Measurements from ENCODE around the gene WDR35.

The WDR35 gene

DNA sequence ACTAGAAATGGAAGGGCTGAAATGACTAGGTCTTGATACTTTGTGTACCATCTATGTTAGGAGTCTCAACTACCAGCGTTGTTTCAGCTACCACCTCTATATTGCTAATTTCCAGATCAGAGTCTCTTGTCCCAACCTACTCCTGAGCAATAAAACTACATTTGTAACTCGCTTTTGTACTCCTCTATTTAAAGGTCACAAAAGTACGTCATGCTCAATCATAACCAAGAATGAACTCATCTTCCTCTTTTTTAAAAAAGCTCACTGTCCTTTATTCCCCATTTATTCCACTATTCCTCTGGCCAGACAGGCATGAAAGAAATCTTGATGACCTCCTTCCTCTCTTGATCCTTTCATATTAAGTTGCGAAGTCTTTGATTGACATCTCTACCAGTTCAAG is 33.8 kb upstream of the WDR35 start:
- Histone ChIP-seq H3K4me1 (ENCODE audit: control insufficient read depth, insufficient read depth, low read length, poor library complexity, severe bottlenecking) (peaks cover 3% of the 10 kb centered on the region), H3K27ac (ENCODE audit: low read depth, low read length, severe bottlenecking) (no peak overlapping the region), H3K9me3 (ENCODE audit: control insufficient read depth, low read length) (peaks cover 13% of the 10 kb centered on the region), H3K4me3 (ENCODE audit: extremely low read depth, insufficient read depth, low read length, poor library complexity, severe bottlenecking) (no peak overlapping the region), H3K36me3 (ENCODE audit: control insufficient read depth, insufficient read depth, low read length) (peaks cover 16% of the 10 kb centered on the region)
- WGBS, 2 experiments (ENCODE audit: insufficient coverage in 2 of 2), result 95 to 97% methylated on average over 3 to 4 of the region's 4 CpGs

- Histone ChIP-seq H3K36me3 (ENCODE audit: control insufficient read depth, insufficient read depth, low read length) (no peaks in the 10 kb centered on the region), H3K9me3 (ENCODE audit: control insufficient read depth, low read length) (peaks cover 13% of the 10 kb centered on the region), H3K4me3 (ENCODE audit: extremely low read depth, insufficient read depth, low read length, poor library complexity, severe bottlenecking) (no peak overlapping the region), H3K27ac (ENCODE audit: low read depth, low read length, severe bottlenecking) (no peak overlapping the region), H3K4me1 (ENCODE audit: control insufficient read depth, insufficient read depth, low read length, poor library complexity, severe bottlenecking) (no peaks in the 10 kb centered on the region)
- WGBS, 2 experiments (ENCODE audit: insufficient coverage in 2 of 2), result 85 to 95% methylated on average over 3 of the region's 3 CpGs
Measured at GRCh38 chr2:20021405-20022009, 31.6 kb upstream of the WDR35 start.

DNA sequence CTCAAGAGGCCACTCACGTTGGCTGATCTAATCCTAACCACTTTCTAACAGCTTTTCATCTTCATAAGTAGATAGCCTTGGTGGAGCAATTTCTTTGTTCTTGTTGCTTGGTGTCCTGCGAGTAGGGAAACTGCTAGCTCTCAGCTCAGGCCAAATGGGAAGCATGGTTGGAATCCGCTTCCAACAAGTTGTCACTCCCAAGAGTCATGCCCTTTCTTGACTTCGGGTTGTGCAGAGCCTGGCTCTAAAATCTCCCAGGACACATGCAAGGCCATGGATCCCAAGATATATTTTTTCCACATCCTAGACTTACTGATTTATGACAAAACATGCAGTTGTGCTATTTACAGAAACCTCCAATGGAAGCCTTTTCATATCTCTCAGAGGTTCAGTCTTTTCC is 29.8 kb upstream of the WDR35 start:
- WGBS, 2 experiments (ENCODE audit: insufficient coverage in 2 of 2), result 60 to 90% methylated on average over 1 to 3 of the region's 4 CpGs
- Histone ChIP-seq H3K36me3 (ENCODE audit: control insufficient read depth, insufficient read depth, low read length) (no peaks in the 10 kb centered on the region), H3K27ac (ENCODE audit: low read depth, low read length, severe bottlenecking) (no peak overlapping the region), H3K4me1 (ENCODE audit: control insufficient read depth, insufficient read depth, low read length, poor library complexity, severe bottlenecking) (no peaks in the 10 kb centered on the region), H3K4me3 (ENCODE audit: extremely low read depth, insufficient read depth, low read length, poor library complexity, severe bottlenecking) (no peak overlapping the region), H3K9me3 (ENCODE audit: control insufficient read depth, low read length) (peaks cover 13% of the 10 kb centered on the region)

- Histone ChIP-seq H3K36me3 (ENCODE audit: control insufficient read depth, insufficient read depth, low read length) (no peaks in the 10 kb centered on the region), H3K4me1 (ENCODE audit: control insufficient read depth, insufficient read depth, low read length, poor library complexity, severe bottlenecking) (peaks cover 1% of the 10 kb centered on the region), H3K27ac (ENCODE audit: low read depth, low read length, severe bottlenecking) (no peak overlapping the region), H3K4me3 (ENCODE audit: extremely low read depth, insufficient read depth, low read length, poor library complexity, severe bottlenecking) (no peak overlapping the region), H3K9me3 (ENCODE audit: control insufficient read depth, low read length) (peaks cover 13% of the 10 kb centered on the region)
- WGBS, 2 experiments (ENCODE audit: insufficient coverage in 2 of 2), result no CpG with 5 or more reads among the region's 2 CpGs
Measured at GRCh38 chr2:20018601-20019152, 28.8 kb upstream of the WDR35 start.

DNA sequence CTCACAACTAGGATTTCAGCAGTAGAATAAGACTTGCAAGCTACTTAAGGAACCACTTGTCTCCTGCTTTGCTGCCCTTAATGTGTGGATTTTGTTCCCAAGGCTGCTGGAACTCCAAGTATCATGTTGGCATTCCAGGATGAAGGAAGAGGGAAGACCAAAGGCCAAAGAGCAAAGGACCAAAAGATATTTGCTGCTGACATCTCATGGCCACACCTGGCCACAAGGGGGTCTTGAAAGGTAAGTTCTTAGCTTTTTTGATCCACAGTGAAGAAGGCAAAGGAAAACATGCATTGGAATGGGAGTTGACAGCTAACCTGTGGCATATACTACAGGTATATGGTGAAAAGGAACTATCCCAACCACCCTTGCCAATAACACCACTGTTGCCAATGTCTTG is 26.4 kb upstream of the WDR35 start:
- H3K9me3 ChIP-seq (ENCODE audit: control insufficient read depth, low read length), result peaks cover 13% of the 10 kb centered on the region
- H3K4me1 ChIP-seq (ENCODE audit: control insufficient read depth, insufficient read depth, low read length, poor library complexity, severe bottlenecking), result peaks cover 11% of the 10 kb centered on the region
- no peak overlapping the region for H3K27ac ChIP-seq (ENCODE audit: low read depth, low read length, severe bottlenecking)
- H3K36me3 ChIP-seq (ENCODE audit: control insufficient read depth, insufficient read depth, low read length), result no peaks in the 10 kb centered on the region
- no peak overlapping the region for H3K4me3 ChIP-seq (ENCODE audit: extremely low read depth, insufficient read depth, low read length, poor library complexity, severe bottlenecking)

DNA sequence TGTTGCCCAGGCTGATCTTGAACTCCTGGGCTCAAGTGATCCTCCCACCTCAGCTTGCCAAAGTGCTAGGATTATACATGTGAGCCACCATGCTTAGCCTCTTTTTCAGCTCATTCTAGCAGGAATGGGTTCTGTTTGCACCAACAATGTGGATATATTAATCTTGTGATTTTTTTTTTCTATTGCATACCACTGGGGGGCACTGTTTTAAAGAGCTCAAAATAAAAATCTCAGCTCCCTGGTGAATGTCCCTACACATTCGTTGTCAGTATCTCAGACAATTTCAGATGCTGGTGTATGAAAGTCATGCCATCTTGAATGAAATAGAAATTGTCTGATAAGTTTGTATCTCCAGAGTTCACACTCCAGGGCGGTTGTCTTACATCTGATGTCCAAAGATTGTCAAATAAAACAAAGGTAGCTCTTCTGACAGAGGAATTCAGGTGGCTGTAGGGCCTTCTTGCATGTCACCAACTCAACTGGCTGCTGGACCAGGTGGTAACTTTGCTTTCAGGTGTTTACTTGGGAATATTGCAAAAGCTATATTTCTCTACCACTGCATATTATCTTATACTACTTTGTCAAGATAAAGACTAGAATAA is 25.7 kb upstream of the WDR35 start:
- Histone ChIP-seq H3K36me3 (ENCODE audit: control insufficient read depth, insufficient read depth, low read length) (no peaks in the 10 kb centered on the region), H3K27ac (ENCODE audit: low read depth, low read length, severe bottlenecking) (no peak overlapping the region), H3K4me1 (ENCODE audit: control insufficient read depth, insufficient read depth, low read length, poor library complexity, severe bottlenecking) (peaks cover 11% of the 10 kb centered on the region), H3K9me3 (ENCODE audit: control insufficient read depth, low read length) (peaks cover 5% of the 10 kb centered on the region), H3K4me3 (ENCODE audit: extremely low read depth, insufficient read depth, low read length, poor library complexity, severe bottlenecking) (no peak overlapping the region)
- 14 to 43% methylated on average over 1 to 2 of the region's 2 CpGs for WGBS, 2 experiments (ENCODE audit: insufficient coverage in 2 of 2)

DNA sequence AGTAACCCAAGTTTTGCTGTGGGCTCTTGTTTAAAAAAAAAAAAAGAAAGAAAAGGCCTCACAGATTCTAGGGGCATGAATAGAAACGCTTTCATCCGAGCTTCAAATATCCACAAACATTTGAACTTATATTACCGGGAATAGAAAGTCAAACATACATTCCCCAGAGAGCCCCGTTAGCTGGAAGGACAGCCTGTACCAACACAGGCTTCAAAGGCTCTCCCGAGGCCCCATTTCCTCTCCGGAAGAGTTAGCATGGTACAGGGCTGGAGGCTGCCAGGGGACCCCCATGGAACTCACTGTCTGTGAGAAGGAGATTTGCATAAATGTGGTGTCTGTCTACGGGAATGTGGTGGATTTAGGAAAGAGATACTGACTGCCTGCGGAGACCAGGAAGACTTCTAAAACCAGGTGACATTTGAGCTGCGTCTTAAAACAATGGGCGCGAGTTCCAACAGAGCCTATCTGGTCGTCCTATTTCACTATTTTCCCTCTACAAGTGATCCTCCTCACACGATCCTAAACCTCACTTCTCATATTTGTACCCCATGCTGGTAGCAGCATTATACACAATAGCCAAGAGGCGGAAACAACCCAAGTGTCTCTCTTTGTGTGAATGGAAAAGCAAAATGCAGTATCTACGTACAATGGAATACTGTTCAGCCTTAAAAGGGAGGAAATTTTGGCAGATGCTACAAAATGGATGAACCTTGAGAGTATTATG is 23.4 kb upstream of the WDR35 start:
- H3K27ac ChIP-seq (ENCODE audit: low read depth, low read length, severe bottlenecking), result peak overlapping the region; percentile 72
- no peaks in the 10 kb centered on the region for H3K9me3 ChIP-seq (ENCODE audit: control insufficient read depth, low read length)
- peaks cover 11% of the 10 kb centered on the region for H3K4me1 ChIP-seq (ENCODE audit: control insufficient read depth, insufficient read depth, low read length, poor library complexity, severe bottlenecking)
- H3K36me3 ChIP-seq (ENCODE audit: control insufficient read depth, insufficient read depth, low read length), result no peaks in the 10 kb centered on the region
- 40 to 44% methylated on average over 13 to 14 of the region's 15 CpGs for WGBS, 2 experiments (ENCODE audit: insufficient coverage in 2 of 2)
- H3K4me3 ChIP-seq (ENCODE audit: extremely low read depth, insufficient read depth, low read length, poor library complexity, severe bottlenecking), result peak overlapping the region; percentile 44

- H3K9me3 ChIP-seq (ENCODE audit: control insufficient read depth, low read length), result no peaks in the 10 kb centered on the region
- H3K36me3 ChIP-seq (ENCODE audit: control insufficient read depth, insufficient read depth, low read length), result no peaks in the 10 kb centered on the region
- H3K4me1 ChIP-seq (ENCODE audit: control insufficient read depth, insufficient read depth, low read length, poor library complexity, severe bottlenecking), result peaks cover 11% of the 10 kb centered on the region
- 1 to 2% methylated on average over 39 to 55 of the region's 87 CpGs for WGBS, 2 experiments (ENCODE audit: insufficient coverage in 2 of 2)
- peak within 1 kb of the TSS; percentile 72 for H3K27ac ChIP-seq (ENCODE audit: low read depth, low read length, severe bottlenecking)
- H3K4me3 ChIP-seq (ENCODE audit: extremely low read depth, insufficient read depth, low read length, poor library complexity, severe bottlenecking), result peak within 1 kb of the TSS; percentile 44
Measured at GRCh38 chr2:20012282-20013125, 22.6 kb upstream of the WDR35 start, which contains the start of gene MATN3. MATN3 (minus strand) TSS chr2:20012668; CDS start chr2:20012631, 37 bp downstream.

DNA sequence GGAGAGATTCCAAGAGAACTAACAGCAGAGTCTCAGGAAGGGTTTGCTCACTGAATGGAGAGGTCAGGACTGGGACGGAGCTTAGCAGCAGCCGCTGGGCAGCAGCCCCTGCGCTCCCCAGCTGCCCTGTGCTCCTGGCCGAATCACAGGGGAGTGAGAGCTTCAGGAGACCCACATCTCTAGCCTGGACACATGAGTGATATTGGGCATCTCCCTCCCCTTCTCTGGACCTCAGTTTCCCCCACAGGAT is 22.1 kb upstream of the WDR35 start:
- 54 to 57% methylated on average over 4 of the region's 4 CpGs for WGBS, 2 experiments (ENCODE audit: insufficient coverage in 2 of 2)
- Histone ChIP-seq H3K4me3 (ENCODE audit: extremely low read depth, insufficient read depth, low read length, poor library complexity, severe bottlenecking) (peak overlapping the region; percentile 44), H3K9me3 (ENCODE audit: control insufficient read depth, low read length) (no peaks in the 10 kb centered on the region), H3K36me3 (ENCODE audit: control insufficient read depth, insufficient read depth, low read length) (no peaks in the 10 kb centered on the region), H3K27ac (ENCODE audit: low read depth, low read length, severe bottlenecking) (peak overlapping the region; percentile 16), H3K4me1 (ENCODE audit: control insufficient read depth, insufficient read depth, low read length, poor library complexity, severe bottlenecking) (peaks cover 11% of the 10 kb centered on the region)

GRCh38 chr2:20011276-20012031 is 21.5 kb upstream of the WDR35 start:
- no peaks in the 10 kb centered on the region for H3K9me3 ChIP-seq (ENCODE audit: control insufficient read depth, low read length)
- H3K4me1 ChIP-seq (ENCODE audit: control insufficient read depth, insufficient read depth, low read length, poor library complexity, severe bottlenecking), result peaks cover 11% of the 10 kb centered on the region
- H3K27ac ChIP-seq (ENCODE audit: low read depth, low read length, severe bottlenecking), result no peak overlapping the region
- H3K4me3 ChIP-seq (ENCODE audit: extremely low read depth, insufficient read depth, low read length, poor library complexity, severe bottlenecking), result peak overlapping the region; percentile 44
- 83 to 92% methylated on average over 10 to 11 of the region's 14 CpGs for WGBS, 2 experiments (ENCODE audit: insufficient coverage in 2 of 2)
- no peaks in the 10 kb centered on the region for H3K36me3 ChIP-seq (ENCODE audit: control insufficient read depth, insufficient read depth, low read length)
